Right lobe of liver (tissue), 6 donors: ENCODE data around the gene SDC4. TPM values are rescaled to one million over a fixed set of nuclear protein-coding genes. Genes with fewer than 3 reads are reported as not detected.
A peak's percentile ranks its signal among the peaks of the same experiment; 100 is the strongest.

Experiments used
- ATAC-seq, 4 donors: fragments of 200-7000 bp; cut with Tn5 transposase; one replicate each; pipeline ENCODE4 v1.9.1; 2020; ENCODE audit warnings: mild to moderate bottlenecking in 4 of 4, moderate library complexity in 4 of 4
- DNase-seq, 3 donors: peaks; one replicate each; pipeline ENCODE4 v3.0.0-alpha.2; 2020
- H3K27ac ChIP-seq, 3 donors: fragments of 200-600 bp; one replicate each; pipeline ENCODE4 v1.8.0; 2022
- H3K27me3 ChIP-seq, 2 donors: fragments of 200-600 bp; one replicate each; pipeline ENCODE4 v1.8.0; 2022
- H3K36me3 ChIP-seq, 4 donors: fragments of 200-600 bp; sonication (generic) in 1 of 4; one replicate each; pipeline versions ENCODE4 v1.5.1 to v1.8.0; 2017 to 2022; ENCODE audit warnings: control low read depth in 1 of 4
- H3K4me1 ChIP-seq, 4 donors: fragments of 200-600 bp; sonication (generic) in 1 of 4; one replicate each; pipeline versions ENCODE4 v1.5.1 to v1.8.0; 2017 to 2022; ENCODE audit warnings: control low read depth in 1 of 4
- H3K4me3 ChIP-seq, 3 donors: fragments of 200-600 bp; one replicate each; pipeline ENCODE4 v1.8.0; 2022
- H3K9me3 ChIP-seq, 4 donors: fragments of 200-600 bp; sonication (generic) in 1 of 4; one replicate each; pipeline versions ENCODE4 v1.5.1 to v1.8.0; 2017 to 2022; ENCODE audit warnings: control low read depth in 1 of 4
- POLR2A ChIP-seq: fragments of 450-650 bp; IDR thresholded peaks from one replicate; pipeline ENCODE4 v1.6.1; 2017; ENCODE audit warnings: antibody characterized with exemption, mild to moderate bottlenecking
- WGBS: methylation state at CpG from one replicate; pipeline ENCODE4 v1.1.6; 2018; ENCODE audit warnings: low coverage, low lambda C conversion rate; ENCODE audit not compliant: insufficient coverage; ENCODE audit errors: missing lambda C conversion rate; 5-methylcytosine and 5-hydroxymethylcytosine counted together
- intact Hi-C, 2 donors: fragments of 100-400 bp; cut with DNase I; formaldehyde crosslinking; loops; one replicate each; pipeline versions ENCODE4 v1.11.2 to v1.14.1; 2022
- total RNA-seq, 6 experiments: library from RNA; depleted of rRNA in 2 of 6; stranded (reverse); fragments of >200 nt in 2 of 6; fragmentation: NEBNext Ultra II Directional in 3 of 6; extraction: Animal tissue kit (Norgen Biotek cat#: 25700) in 3 of 6; gene quantifications; one replicate each; pipeline versions ENCODE4 v1.1.0 to v1.2.4, GENCODE V29; 2016 to 2023
- TF ChIP-seq, protein P1 (sequence below), 4 donors: fragments of 200-600 bp in 3 of 4; fragments of 450-650 bp in 1 of 4; IDR thresholded peaks; one replicate each; pipeline versions ENCODE4 v1.5.1 to v1.8.0; 2016 to 2022; ENCODE audit warnings: antibody characterized with exemption in 4 of 4, mild to moderate bottlenecking in 2 of 4
- donor health status: DM: no; HTN: yes; CAD: no.
- donor health status: DM: no; HTN: no; CAD: no.
- donor health status: DM: no; HTN: no; CAD: no.
- donor health status: DM: no; HTN: yes; CAD: no.
- donor health status: DM: no; HTN: yes; CAD: no.

SDC4 gene
- total RNA-seq, 6 experiments from 2014 or later: 84.3 to 373 (median 116) TPM

DNA sequence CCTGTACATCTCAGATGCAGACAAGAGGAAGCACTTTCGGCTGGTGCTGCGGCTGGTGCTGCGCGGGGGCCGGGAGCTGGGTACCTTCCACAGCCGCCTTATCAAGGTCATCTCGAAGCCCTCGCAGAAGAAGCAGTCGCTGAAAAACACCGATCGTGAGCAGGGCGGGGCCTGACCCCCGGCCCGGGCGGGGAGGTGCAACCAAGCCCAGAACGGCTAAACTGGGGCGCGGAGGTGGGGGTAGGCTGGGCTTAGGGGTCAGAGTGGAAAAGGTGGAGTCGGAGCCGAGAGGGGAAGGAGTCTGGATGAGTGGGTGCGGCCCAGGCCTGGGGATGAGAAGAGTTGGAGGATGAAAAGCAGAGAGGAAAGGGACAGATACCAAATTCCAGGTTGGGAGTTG, 36.0 kb downstream of the SDC4 start:
- 49% methylated on average over 17 of the region's 21 CpGs for WGBS
- no peak for ATAC-seq

DNA sequence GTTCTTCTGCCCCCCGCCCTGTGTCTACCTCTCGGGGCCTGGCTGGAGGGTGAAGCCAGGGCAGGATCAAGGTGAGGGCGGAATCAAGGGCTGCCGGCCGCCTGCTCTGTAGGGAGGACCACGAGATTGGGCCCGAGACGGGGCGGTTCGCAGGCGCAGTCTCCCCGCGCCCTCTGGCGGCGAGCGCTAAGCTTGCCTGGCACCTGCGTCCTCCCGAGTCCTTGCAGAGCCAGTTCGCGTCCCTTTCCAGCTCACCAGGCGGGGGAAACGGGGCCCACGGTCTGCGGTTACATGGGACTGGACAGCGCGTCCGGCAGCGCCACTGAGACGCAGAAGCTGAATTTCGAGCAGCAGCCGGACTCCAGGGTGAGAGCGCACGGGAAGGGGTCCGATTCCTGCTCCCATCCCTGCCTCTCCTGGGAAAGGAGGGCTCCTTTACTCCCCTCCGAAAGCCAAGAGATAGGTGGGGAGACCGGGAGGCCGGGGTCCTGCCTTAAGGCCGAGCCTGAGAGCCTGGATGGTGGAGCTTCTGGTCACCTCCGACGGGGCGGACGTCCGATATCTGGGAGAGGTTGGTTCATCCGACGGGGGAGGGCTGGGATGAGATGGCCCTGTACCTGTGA, 36.5 kb downstream of the SDC4 start:
- no peak for TF ChIP-seq POLR2A
- TF ChIP-seq, protein P1, sequence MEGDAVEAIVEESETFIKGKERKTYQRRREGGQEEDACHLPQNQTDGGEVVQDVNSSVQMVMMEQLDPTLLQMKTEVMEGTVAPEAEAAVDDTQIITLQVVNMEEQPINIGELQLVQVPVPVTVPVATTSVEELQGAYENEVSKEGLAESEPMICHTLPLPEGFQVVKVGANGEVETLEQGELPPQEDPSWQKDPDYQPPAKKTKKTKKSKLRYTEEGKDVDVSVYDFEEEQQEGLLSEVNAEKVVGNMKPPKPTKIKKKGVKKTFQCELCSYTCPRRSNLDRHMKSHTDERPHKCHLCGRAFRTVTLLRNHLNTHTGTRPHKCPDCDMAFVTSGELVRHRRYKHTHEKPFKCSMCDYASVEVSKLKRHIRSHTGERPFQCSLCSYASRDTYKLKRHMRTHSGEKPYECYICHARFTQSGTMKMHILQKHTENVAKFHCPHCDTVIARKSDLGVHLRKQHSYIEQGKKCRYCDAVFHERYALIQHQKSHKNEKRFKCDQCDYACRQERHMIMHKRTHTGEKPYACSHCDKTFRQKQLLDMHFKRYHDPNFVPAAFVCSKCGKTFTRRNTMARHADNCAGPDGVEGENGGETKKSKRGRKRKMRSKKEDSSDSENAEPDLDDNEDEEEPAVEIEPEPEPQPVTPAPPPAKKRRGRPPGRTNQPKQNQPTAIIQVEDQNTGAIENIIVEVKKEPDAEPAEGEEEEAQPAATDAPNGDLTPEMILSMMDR (IDR thresholded peaks at IDR 0.05): peak; percentile 60 to 79 (median 77)
- peaks cover 0 to 3% (median 0%) of the 10 kb centered on the region in 4 donors for H3K4me1 ChIP-seq
- intact Hi-C loops: loop anchor here (10.0 kb wide), 1 partner anchor 463 kb away; no protein-coding TSS in a partner anchor
- H3K27ac ChIP-seq: no peak overlapping the region
- peak; percentile 79 to 92 (median 88) for ATAC-seq
- H3K27me3 ChIP-seq: peaks cover 0 to under 1% of the 10 kb centered on the region in 2 donors
- no peaks in the 10 kb centered on the region for H3K36me3 ChIP-seq
- no CpG with 5 or more reads among the region's 45 CpGs for WGBS
- no peak overlapping the region for H3K4me3 ChIP-seq
- H3K9me3 ChIP-seq: no peaks in the 10 kb centered on the region
- peak; percentile 66 to 72 (median 72) for DNase-seq

More for the DNA sequence above, 36.0 kb downstream of the SDC4 start:
- DNase-seq: no peak
- intact Hi-C loops: loop anchor here (10.0 kb wide), 1 partner anchor 463 kb away; no protein-coding TSS in a partner anchor
- Histone ChIP-seq H3K27me3 (no peaks in the 10 kb centered on the region), H3K4me3 (no peak overlapping the region), H3K4me1 (peaks cover 0 to 3% (median 0%) of the 10 kb centered on the region in 4 donors), H3K27ac (no peak overlapping the region), H3K9me3 (no peaks in the 10 kb centered on the region), H3K36me3 (no peaks in the 10 kb centered on the region)
- no peak for TF ChIP-seq POLR2A
- TF ChIP-seq, protein P1 (IDR thresholded peaks at IDR 0.05): no peak

DNA sequence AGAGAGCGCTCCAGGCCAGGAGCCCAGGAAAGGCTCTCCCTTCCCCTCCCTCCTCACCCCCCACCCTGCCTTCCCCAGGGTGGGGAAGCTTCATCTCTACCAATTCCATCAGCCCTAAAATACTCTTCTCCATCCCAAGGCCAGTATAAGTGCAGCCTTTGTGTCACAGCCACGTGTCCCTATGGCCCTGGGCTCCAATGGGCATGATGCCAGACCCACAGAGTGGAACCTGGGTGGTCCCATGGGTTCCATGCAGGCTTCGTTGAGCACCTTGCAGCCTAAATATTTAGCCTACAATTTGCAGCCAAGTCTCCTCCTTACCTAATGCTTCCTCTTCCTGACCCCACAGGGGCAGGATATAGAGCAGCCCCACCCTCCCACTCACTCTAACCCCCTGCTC, 39.1 kb downstream of the SDC4 start:
- no peak for TF ChIP-seq POLR2A
- TF ChIP-seq, protein P1 (IDR thresholded peaks at IDR 0.05): no peak
- H3K27me3 ChIP-seq: peaks cover 0 to 15% of the 10 kb centered on the region in 2 donors

DNA sequence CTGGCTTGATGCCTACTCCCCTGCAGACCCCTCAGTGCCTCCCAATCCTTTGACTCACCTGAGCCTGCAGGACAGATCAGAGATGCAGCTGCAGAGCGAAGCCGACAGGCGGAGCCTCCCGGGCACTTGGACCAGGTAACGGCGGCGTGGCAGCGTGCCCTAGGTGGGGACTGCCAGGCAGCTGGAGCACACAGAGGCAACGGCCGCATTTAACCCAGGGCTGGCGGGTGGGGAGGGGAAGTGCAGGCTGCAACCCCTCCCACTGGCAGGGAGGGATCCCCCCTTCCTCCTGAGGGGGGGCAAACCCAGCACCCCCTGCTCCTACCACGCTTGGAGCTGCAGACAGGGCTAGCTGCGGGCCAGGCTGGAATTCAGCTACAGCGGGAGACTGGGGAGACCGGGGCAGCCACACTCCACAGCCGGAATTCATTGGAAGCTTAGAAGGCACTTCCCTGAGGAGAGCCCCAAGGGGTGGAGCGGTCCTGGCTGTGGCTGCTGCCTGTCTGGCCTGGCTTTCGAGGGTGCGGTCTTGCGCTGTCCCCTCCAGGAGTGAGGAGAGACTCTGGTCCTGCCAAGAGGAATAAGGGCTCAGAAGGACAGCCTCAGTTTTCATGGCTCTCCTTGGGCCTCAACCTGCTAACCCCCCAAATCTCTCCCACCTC, 40.0 kb downstream of the SDC4 start, which contains the start of gene MATN4:
MATN4 (minus strand) TSS at position 183 of the 662 bp plus-strand sequence. CDS start 2,717 bp downstream, outside the sequence.
- H3K9me3 ChIP-seq: no peaks in the 10 kb centered on the region
- peaks cover 0 to 15% of the 10 kb centered on the region in 2 donors for H3K27me3 ChIP-seq
- ATAC-seq: peak in 3 of 4 donors; percentile 42 to 59 (median 42)
- no peak within 1 kb of the TSS for H3K4me3 ChIP-seq
- no peaks in the 10 kb centered on the region for H3K36me3 ChIP-seq
- no CpG with 5 or more reads among the region's 20 CpGs for WGBS
- no peak for TF ChIP-seq POLR2A
- TF ChIP-seq, protein P1 (IDR thresholded peaks at IDR 0.05): peak in 2 of 4 donors; percentile 15 to 27
- H3K4me1 ChIP-seq: peaks cover 0 to 3% (median 0%) of the 10 kb centered on the region in 4 donors
- intact Hi-C loops: no loop called here
- H3K27ac ChIP-seq: no peak within 1 kb of the TSS
- peak in 1 of 3 donors; percentile 72 for DNase-seq

More for the DNA sequence above, 39.1 kb downstream of the SDC4 start:
- Histone ChIP-seq H3K27ac (no peak overlapping the region), H3K36me3 (no peaks in the 10 kb centered on the region), H3K4me1 (peaks cover 0 to 3% (median 0%) of the 10 kb centered on the region in 4 donors), H3K9me3 (no peaks in the 10 kb centered on the region), H3K4me3 (no peak overlapping the region)
- DNase-seq: no peak
- intact Hi-C loops: no loop called here
- ATAC-seq: no peak
- WGBS: 71% methylated on average over 3 of the region's 3 CpGs
